CD14-positive monocyte (primary cell): ENCODE data around the gene FAT1. TPM values are rescaled to one million over a fixed set of nuclear protein-coding genes. Genes with fewer than 3 reads are reported as not detected.

ENCODE experiments used
- DNase-seq, 3 donors: peaks; one replicate each; pipeline ENCODE4 v3.0.0-alpha.2; 2011 to 2022
- H2AFZ ChIP-seq: 2 replicates; pipeline ENCODE4 v1.6.0; 2012; ENCODE audit warnings: mild to moderate bottlenecking, low read depth, low read length, inconsistent platforms; ENCODE audit not compliant: insufficient read depth, poor library complexity, severe bottlenecking
- H3K27ac ChIP-seq, 2 donors: 1 replicate in 1 of 2; 2 replicates in 1 of 2; pipeline ENCODE4 v1.5.1; 2012 to 2013; ENCODE audit warnings: low read length in 2 of 2, control low read depth in 1 of 2, inconsistent platforms in 1 of 2, low read depth in 1 of 2, mild to moderate bottlenecking in 1 of 2
- H3K27me3 ChIP-seq, 2 donors: one replicate each; pipeline versions ENCODE4 v1.6.0 to v1.6.1; 2011 to 2013; ENCODE audit warnings: low read length in 2 of 2; ENCODE audit not compliant: control insufficient read depth in 2 of 2, insufficient read depth in 2 of 2
- H3K36me3 ChIP-seq, 2 donors: replicated peaks in 1 of 2; 1 replicate in 1 of 2; 2 replicates in 1 of 2; pipeline versions ENCODE4 v1.5.1 to v1.6.1; 2012 to 2013; ENCODE audit warnings: low read length in 2 of 2, control low read depth in 1 of 2, inconsistent platforms in 1 of 2, mild to moderate bottlenecking in 1 of 2; ENCODE audit not compliant: insufficient read depth in 2 of 2, control insufficient read depth in 1 of 2
- H3K4me1 ChIP-seq, 2 donors: 1 replicate in 1 of 2; 2 replicates in 1 of 2; pipeline versions ENCODE4 v1.5.1 to v1.6.1; 2012 to 2013; ENCODE audit warnings: low read length in 2 of 2, control low read depth in 1 of 2, inconsistent platforms in 1 of 2, mild to moderate bottlenecking in 1 of 2, moderate library complexity in 1 of 2; ENCODE audit not compliant: insufficient read depth in 2 of 2, control insufficient read depth in 1 of 2
- H3K4me2 ChIP-seq: replicated peaks from 2 replicates; pipeline ENCODE3; 2012; ENCODE audit warnings: low read length, moderate library complexity, mild to moderate bottlenecking; ENCODE audit not compliant: poor library complexity, severe bottlenecking; ENCODE audit errors: extremely low read depth
- H3K4me3 ChIP-seq, 3 experiments: fragments of 200-600 bp in 1 of 3; sonication (generic) in 1 of 3; replicated peaks in 1 of 3; 1 replicate in 2 of 3; 2 replicates in 1 of 3; pipeline ENCODE4 v1.5.1; 2011 to 2013; ENCODE audit warnings: low read length in 3 of 3, mild to moderate bottlenecking in 3 of 3, control low read depth in 2 of 3, low read depth in 2 of 3, inconsistent platforms in 1 of 3, moderate library complexity in 1 of 3
- H3K79me2 ChIP-seq: 2 replicates; pipeline ENCODE4 v1.6.0; 2012; ENCODE audit warnings: mild to moderate bottlenecking, control low read depth, inconsistent platforms, low read length, moderate library complexity; ENCODE audit not compliant: insufficient read depth
- H3K9ac ChIP-seq: 2 replicates; pipeline ENCODE4 v1.6.0; 2017; ENCODE audit warnings: low read length, mild to moderate bottlenecking; ENCODE audit not compliant: insufficient read depth, poor library complexity, severe bottlenecking
- H3K9me3 ChIP-seq, 2 donors: replicated peaks in 1 of 2; 1 replicate in 1 of 2; 2 replicates in 1 of 2; pipeline versions ENCODE4 v1.5.1 to v1.6.1; 2012 to 2013; ENCODE audit warnings: low read length in 2 of 2, control low read depth in 1 of 2; ENCODE audit not compliant: control insufficient read depth in 1 of 2, insufficient read depth in 1 of 2
- H4K20me1 ChIP-seq: 2 replicates; pipeline ENCODE4 v1.6.0; 2012; ENCODE audit warnings: mild to moderate bottlenecking, low read length, control low read depth, moderate library complexity; ENCODE audit not compliant: insufficient read depth
- H3K27ac Mint-ChIP-seq, 7 donors: one replicate each; pipeline ENCODE4 v1.8.0; 2020; ENCODE audit warnings: mild to moderate bottlenecking in 7 of 7, mixed read lengths in 7 of 7, moderate library complexity in 6 of 7, inconsistent platforms in 2 of 7
- H3K27me3 Mint-ChIP-seq, 3 donors: one replicate each; pipeline ENCODE4 v1.8.0; 2021 to 2022; ENCODE audit warnings: low read depth in 3 of 3, mild to moderate bottlenecking in 3 of 3, mixed read lengths in 3 of 3, moderate library complexity in 3 of 3, inconsistent platforms in 1 of 3
- H3K36me3 Mint-ChIP-seq, 2 donors: one replicate each; pipeline ENCODE4 v1.8.0; 2020; ENCODE audit warnings: mixed read lengths in 2 of 2, inconsistent platforms in 1 of 2, mild to moderate bottlenecking in 1 of 2
- H3K4me1 Mint-ChIP-seq: one replicate; pipeline ENCODE4 v1.8.0; 2020; ENCODE audit warnings: mild to moderate bottlenecking, mixed read lengths
- H3K4me3 Mint-ChIP-seq, 2 donors: one replicate each; pipeline ENCODE4 v1.8.0; 2020; ENCODE audit warnings: mild to moderate bottlenecking in 2 of 2, mixed read lengths in 2 of 2, moderate library complexity in 1 of 2
- H3K9me3 Mint-ChIP-seq, 7 donors: one replicate each; pipeline ENCODE4 v1.8.0; 2020 to 2022; ENCODE audit warnings: mixed read lengths in 7 of 7, mild to moderate bottlenecking in 6 of 7, moderate library complexity in 6 of 7, inconsistent platforms in 2 of 7
- CTCF ChIP-seq: fragments of 200-600 bp; IDR thresholded peaks from one replicate; pipeline ENCODE4 v1.8.0; 2022; ENCODE audit warnings: antibody characterized with exemption, mild to moderate bottlenecking
- WGBS: methylation state at CpG from one replicate; pipeline ENCODE4 v1.1.5; 2013; ENCODE audit warnings: missing lambda C conversion rate; ENCODE audit not compliant: insufficient coverage; 5-methylcytosine and 5-hydroxymethylcytosine counted together
- intact Hi-C, 2 donors: fragments of 100-400 bp; cut with micrococcal nuclease; formaldehyde crosslinking; loops; one replicate each; pipeline versions ENCODE4 v1.15.0 to v1.15.1; 2023
- polyA plus RNA-seq, 3 donors: library from polyadenylated mRNA; depleted of rRNA in 1 of 3; unstranded in 2 of 3; stranded (reverse) in 1 of 3; fragments of 300-500 nt in 2 of 3; fragments of >200 nt in 1 of 3; fragmentation: Illumina TruSeq in 2 of 3; gene quantifications; 1 replicate in 2 of 3; 2 replicates in 1 of 3; pipeline ENCODE4 v1.2.3, GENCODE V29; 2012 to 2021

The FAT1 gene
- polyA plus RNA-seq, 3 donors = not detected

GRCh38 chr4:186699298-186699697 lies 24.4 kb downstream of the FAT1 start:
- Mint-ChIP-seq H3K27me3 (peaks cover 0 to 2% (median 0%) of the 10 kb centered on the region in 3 donors), H3K27ac (no peak overlapping the region), H3K36me3 (no peaks in the 10 kb centered on the region), H3K4me1 (no peaks in the 10 kb centered on the region), H3K4me3 (no peak overlapping the region), H3K9me3 (peaks cover 0 to 13% (median 2%) of the 10 kb centered on the region in 7 donors)
- Histone ChIP-seq H3K9me3 (peaks cover 0 to 4% of the 10 kb centered on the region in 2 donors), H2AFZ (no peak overlapping the region), H3K79me2 (no peaks in the 10 kb centered on the region), H3K4me3 (no peak overlapping the region), H3K36me3 (no peaks in the 10 kb centered on the region), H3K9ac (no peak overlapping the region), H3K27me3 (no peaks in the 10 kb centered on the region), H3K4me2 (no peak overlapping the region), H4K20me1 (no peaks in the 10 kb centered on the region), H3K4me1 (no peaks in the 10 kb centered on the region), H3K27ac (no peak overlapping the region)
- DNase-seq = no peak
- 93% methylated on average over 3 of the region's 5 CpGs for WGBS
- no peak for TF ChIP-seq CTCF
- intact Hi-C loops = no loop called here

DNA sequence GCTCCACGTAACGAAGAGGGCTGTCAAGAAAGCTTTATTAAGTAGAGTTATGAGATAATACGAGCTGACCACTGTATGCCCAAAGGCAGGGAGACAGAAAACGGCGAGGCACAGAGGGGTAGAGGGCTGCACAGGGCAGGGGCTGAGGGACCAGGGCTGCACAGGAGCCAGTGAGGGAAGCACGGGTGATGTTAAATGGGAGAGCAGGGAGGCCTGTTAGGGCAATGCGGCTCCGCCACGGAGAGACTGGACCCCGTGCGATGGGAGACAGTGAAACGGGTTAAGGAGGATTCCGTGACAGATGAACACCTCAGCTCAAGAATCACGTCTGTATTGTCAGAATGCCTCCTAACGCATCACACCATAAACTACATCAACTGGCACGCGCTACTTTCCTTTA lies 25.1 kb downstream of the FAT1 start:
- no peak overlapping the region for H3K4me2 ChIP-seq
- Mint-ChIP-seq H3K36me3 (no peaks in the 10 kb centered on the region), H3K9me3 (peaks cover 0 to 18% (median 5%) of the 10 kb centered on the region in 7 donors), H3K27me3 (peaks cover 0 to 2% (median 0%) of the 10 kb centered on the region in 3 donors), H3K27ac (no peak overlapping the region), H3K4me1 (no peaks in the 10 kb centered on the region), H3K4me3 (no peak overlapping the region)
- no peaks in the 10 kb centered on the region for H3K36me3 ChIP-seq
- intact Hi-C loops = no loop called here
- no peak overlapping the region for H2AFZ ChIP-seq
- TF ChIP-seq CTCF = no peak
- no peak for DNase-seq
- no peak overlapping the region for H3K9ac ChIP-seq
- no peaks in the 10 kb centered on the region for H3K4me1 ChIP-seq
- peaks cover 0 to 4% of the 10 kb centered on the region in 2 donors for H3K9me3 ChIP-seq
- no peak overlapping the region for H3K27ac ChIP-seq
- no peaks in the 10 kb centered on the region for H3K79me2 ChIP-seq
- H3K27me3 ChIP-seq = no peaks in the 10 kb centered on the region
- no peak overlapping the region for H3K4me3 ChIP-seq
- no peaks in the 10 kb centered on the region for H4K20me1 ChIP-seq
- WGBS = 95% methylated on average over 9 of the region's 17 CpGs
